HG03432 (cell line): ENCODE measurements around the gene FER.

Source experiments
- ATAC-seq: cut with Tn5 transposase; IDR thresholded peaks from one replicate; pipeline ENCODE4 v1.9.1; 2021; ENCODE audit warnings: mild to moderate bottlenecking, moderate library complexity; ENCODE audit not compliant: unreplicated experiment

Gene FER

DNA sequence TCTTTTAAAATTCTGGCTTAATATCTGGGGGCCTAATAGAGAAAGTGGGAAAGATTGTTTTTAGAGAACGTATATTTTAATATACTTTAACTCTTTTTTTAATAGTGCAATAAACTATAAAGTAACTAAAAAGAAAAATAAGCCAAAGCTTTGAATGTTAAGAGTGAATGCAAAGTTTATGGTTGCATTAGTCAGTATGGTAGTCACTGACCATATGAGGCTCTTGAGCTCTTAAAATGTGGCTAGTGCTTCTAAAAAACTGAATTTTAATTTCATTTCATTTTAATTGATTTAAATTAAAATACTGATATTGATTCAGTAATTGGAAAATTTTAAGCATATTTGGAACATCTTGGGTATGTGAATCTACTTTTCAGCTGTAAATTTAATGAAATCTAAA, 351.4 kb downstream of the FER start:
- ATAC-seq: no peak

DNA sequence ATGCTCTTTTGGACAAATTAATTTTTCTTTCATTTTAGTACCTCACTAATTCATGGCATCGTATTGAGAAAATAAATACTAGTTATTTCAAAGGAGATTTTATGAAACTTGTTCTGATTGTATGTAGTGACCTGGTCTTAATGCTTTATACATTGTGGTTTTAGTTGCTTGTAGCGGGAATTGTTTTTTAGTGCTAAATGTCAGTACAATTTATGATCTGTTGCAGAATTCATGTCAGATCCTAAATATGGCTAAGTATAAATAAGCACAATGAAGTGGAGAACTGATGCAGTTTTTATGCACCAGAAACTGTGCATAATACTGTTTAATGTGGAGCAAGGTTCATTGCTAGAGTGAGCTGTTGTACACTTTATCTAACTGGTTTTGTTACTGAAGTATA, 353.3 kb downstream of the FER start:
- ATAC-seq: no peak

DNA sequence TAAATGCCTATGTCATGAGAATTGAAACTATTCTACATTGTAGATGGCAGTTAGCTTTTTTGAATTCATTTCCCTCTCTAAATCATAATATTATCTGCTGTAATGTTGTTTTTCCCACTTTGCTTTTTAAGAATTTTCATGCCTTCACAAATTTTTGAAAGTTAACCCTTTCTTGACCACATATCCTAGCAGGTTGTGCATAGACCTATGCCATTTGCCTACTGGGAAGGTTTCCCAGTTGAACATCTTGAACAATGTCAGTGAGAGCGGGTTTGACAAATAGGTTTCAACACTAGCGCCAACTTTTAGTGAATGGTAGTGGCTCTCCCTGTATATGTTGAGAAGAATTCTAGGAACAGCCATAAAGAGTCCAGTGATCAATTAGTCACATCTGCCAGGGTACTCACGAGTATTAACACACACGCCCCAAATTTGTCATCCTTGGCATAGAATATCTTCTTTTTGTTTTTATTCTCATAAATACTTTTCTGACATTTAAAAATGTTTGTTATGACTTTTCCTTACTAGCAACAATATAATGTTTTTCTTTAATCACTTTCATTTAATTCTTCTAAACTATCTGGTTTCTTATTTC, 354.5 kb downstream of the FER start:
- no peak for ATAC-seq

GRCh38 chr5:109105631-109106267, 358.1 kb downstream of the FER start:
- ATAC-seq: no peak

GRCh38 chr5:109111680-109112079, 364.0 kb downstream of the FER start:
- no peak for ATAC-seq

DNA sequence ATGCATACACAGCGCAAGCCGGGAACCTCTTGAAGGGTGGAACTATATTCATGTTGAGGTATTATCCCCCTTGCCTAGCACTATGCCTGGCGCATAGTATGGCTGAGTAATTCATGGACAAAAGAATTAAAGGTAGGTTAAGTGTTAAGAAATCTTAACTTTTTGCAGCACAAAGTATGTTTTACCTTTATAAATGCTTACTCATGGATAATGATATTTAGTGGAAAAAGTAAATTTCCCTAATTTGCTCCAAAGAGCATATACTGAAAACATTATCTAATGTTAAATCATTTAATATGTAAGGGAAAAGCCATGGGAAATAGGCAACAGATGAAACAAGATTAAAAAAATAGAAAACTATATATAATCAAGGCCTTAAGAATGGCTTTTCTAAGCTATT, 365.9 kb downstream of the FER start:
- ATAC-seq: no peak

- ATAC-seq: no peak
Measured at GRCh38 chr5:109121225-109121624, 373.5 kb downstream of the FER start.

DNA sequence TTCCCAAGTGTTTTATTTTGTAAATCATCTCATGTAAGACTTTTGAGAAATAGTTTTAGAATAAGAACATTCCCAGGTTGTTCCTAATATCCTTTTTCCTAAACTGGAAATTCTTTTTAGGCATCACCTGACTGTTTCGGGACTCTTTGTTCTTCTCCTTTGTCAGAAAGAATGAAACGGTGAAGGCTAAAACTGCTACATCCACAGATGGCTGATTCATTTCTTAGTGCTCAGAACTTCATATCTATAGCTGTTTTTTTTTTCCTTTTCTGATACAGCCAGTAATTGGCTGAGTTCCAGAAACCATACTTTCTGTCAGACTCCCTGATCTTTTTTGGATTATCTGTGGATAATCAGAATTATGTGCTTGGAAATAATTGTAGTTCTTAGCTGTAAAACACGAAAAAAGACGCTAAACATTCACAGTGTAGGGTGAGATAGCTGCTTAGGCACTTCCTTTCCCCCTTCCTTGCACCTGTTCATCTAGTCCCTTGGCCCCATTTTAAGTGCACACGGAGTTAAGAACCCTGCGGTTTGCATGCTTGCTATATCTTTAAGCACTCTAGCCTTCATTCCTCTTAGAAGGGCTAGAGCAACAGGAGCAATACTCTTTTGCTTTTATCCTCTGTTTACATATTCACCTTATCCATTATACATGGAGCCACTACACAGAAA, 378.2 kb downstream of the FER start:
- no peak for ATAC-seq

- no peak for ATAC-seq
Measured at GRCh38 chr5:109126481-109126880, 378.8 kb downstream of the FER start.

- ATAC-seq: no peak
Measured at GRCh38 chr5:109136906-109137305, 389.2 kb downstream of the FER start.

GRCh38 chr5:109141222-109142200, 393.8 kb downstream of the FER start:
- no peak for ATAC-seq

DNA sequence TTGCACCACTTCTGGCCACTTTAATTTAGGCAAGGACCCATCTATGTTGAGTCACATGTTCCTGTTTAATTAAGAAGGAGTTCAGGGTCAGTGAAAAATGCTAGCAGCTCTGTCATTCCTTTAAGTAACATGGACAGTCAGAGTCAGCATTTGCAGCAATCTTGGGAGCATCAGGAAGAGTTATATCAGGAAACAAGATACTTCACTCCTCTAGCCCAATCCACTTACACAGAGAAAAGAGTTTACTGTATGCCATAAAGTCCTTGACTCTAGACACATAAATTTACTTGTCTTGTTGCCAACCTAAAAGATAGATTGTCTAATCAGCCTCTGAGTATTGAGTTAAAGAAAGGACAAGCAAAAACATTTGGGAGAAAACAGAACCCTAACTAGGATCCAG, 395.3 kb downstream of the FER start:
- no peak for ATAC-seq

DNA sequence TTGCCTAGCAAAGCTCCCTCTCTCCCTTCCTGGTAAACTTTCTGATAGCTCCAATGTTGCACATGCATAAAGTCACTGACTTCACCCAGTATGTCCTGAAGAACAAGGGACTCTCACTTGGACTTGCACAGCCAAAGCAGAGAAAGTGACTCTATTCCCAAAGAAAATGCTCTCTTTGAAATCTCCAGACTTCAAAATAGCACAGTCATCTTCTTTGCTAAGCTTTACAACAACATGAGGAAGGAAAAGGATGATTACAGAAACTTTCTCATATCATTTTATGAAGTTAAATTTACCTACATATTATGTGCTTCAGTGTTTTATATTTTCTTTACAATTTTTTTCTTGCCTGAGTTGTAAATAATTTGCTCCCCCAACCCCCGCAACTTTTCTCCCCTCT, 397.4 kb downstream of the FER start:
- no peak for ATAC-seq

DNA sequence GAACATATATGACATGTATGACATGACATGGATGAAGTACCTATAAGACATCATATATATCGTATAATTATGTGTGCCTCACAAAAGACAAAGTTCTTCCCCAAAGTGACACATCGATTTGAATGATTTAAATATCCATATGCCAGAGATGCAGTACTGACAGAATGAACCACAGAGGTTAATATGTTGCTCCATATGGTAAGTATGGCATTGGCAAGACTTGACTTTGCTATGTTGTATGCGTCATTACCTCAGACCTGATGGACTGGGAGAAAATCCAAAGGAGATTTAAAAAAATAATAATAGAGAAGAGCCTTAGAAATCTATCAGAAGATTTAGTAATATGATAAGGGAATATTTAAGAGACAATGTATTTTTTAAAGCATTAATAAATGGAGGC, 398.9 kb downstream of the FER start:
- ATAC-seq: no peak

- no peak for ATAC-seq
Measured at GRCh38 chr5:109152565-109152964, 404.9 kb downstream of the FER start.

- peak; percentile 81 for ATAC-seq
Measured at GRCh38 chr5:109155625-109156024, 407.9 kb downstream of the FER start.

DNA sequence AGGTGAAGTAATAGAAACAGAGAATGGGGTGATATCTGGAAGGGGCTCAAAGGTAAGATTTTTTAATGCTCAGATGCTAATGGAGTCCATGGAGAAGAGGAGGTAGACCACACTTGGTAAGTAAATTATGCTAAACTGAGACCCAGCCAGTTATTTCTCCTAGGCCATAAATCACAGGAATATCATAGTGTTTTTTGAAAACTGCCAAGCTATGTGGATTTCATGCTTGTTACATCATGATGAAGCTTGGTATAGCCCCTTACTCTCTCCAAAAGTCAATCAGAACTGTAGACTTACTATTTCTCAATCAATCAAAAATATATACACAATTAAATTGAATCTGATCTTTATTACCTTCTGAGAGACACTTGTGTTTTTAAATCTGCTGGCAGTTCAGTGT, 409.2 kb downstream of the FER start:
- ATAC-seq: no peak

DNA sequence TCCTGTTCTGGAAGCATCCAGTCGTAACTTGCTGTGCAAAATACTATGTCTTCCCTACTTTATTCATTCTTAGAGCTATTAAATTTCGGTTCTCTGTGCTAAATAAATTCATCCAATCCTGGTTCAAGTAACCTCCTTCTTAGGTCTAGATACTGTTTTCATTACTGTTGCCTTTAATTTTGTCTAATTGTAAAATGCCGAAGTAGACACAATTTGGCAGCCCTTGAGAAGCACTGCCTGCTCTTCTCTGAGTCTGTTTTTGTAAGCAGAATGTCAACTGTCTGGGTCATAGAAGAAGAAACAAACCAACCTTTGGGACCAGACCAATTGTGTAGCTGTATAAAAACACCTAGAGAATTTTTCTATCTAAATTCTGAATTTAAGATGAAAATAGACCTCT, 412.8 kb downstream of the FER start:
- no peak for ATAC-seq

DNA sequence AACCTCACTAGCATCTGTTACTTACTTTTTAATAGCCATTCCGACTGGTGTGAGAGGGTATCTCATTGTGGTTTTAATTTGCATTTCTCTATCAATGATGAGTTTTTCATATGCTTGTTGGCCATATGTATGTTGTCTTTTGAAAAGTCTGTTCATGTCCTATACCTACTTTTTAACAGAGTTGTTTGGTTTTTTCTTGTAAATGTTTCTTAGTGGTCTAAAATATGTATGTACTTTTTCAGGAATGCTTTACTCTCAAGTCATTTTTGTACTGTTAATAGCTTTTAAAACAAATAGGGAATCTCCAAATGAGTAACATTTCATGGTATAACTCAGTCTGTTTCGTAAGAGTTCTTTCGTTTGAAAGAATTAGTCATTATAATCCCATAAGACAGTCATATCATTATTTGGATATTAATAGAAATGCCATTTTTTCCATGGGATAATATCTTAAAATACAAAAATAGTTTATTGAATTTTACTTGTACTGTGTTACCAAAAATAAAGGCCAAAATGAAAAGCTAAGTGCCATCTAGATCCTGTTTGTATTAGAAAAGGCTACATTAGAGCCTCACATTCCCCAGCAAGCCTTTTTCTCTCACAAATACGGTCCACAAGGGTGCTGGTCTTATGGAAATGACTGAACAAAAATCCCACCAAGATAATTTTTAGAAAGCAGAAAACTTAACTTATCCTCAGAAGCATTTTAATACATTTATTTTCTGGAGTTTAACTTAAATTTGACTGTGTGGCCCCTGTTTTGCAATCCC, 414.4 kb downstream of the FER start:
- peak; percentile 91 for ATAC-seq

DNA sequence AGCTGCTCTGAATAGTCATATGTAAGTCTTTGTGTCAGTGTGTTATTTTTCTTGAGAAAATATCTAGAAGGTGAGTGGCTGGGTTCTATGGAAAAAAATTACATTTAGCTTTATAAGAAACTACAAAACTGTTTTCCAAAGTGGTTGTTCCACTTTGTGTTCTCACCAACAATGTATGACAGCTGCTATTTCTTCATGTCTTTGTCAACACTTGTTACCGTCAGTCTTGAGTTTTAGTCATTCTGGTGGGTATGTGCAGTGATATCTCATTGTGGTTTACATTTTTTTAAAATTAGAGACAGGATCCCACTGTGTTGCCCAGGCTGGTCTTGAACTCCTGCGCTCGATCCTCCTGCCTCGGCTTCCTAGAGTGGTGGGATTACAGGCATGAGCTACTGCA, 415.6 kb downstream of the FER start:
- no peak for ATAC-seq

DNA sequence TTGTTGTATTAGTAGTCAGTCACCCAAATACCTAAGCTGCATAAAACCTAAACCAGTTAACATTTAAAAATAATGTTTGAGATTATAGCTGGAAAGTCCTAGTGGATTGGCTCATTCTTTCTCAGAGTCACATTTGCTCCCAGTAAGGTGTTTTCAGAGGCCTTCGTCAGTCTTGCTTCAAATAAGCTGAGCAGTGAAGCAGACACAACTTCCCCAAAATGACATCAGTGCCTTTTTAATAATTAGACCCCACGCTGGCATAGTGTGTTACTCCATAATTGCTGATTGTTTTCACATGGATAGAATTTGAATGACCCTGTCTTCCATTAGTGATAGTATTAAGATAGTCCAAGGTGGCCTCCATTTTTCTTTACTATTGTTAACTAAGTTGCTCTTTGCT, 416.3 kb downstream of the FER start:
- ATAC-seq: no peak
